HepG2 (cell line): ENCODE results near the gene TRMT1. TPM values are rescaled to one million over a fixed set of nuclear protein-coding genes. Genes with fewer than 3 reads are reported as not detected.

Experiments
- AGO1 ChIP-seq: fragments of 200-400 bp; formaldehyde crosslinking; IDR thresholded peaks from 2 replicates; pipeline ENCODE4 v1.6.1; 2017; ENCODE audit warnings: mild to moderate bottlenecking, low read depth, low read length, moderate library complexity; ENCODE audit not compliant: poor library complexity, severe bottlenecking
- CENPT ChIP-seq: sonication (generic); formaldehyde crosslinking; IDR thresholded peaks from 2 replicates; pipeline ENCODE4 v1.8.0; 2022; ENCODE audit warnings: low read depth, mild to moderate bottlenecking, moderate library complexity, missing genetic modification reagents
- ERF ChIP-seq: IDR thresholded peaks from 2 replicates; pipeline ENCODE4 v1.6.1; 2018; ENCODE audit warnings: missing biosample characterization, missing genetic modification reagents
- FOXJ3 ChIP-seq: sonication (generic); formaldehyde crosslinking; IDR thresholded peaks from 2 replicates; pipeline ENCODE4 v1.4.0; 2020; ENCODE audit warnings: missing genetic modification reagents, mild to moderate bottlenecking, borderline replicate concordance
- FOXO1 ChIP-seq: sonication (generic); formaldehyde crosslinking; IDR thresholded peaks from 2 replicates; pipeline ENCODE4 v1.4.0; 2020; ENCODE audit warnings: missing genetic modification reagents
- KDM4B ChIP-seq: sonication (generic); formaldehyde crosslinking; IDR thresholded peaks from 2 replicates; pipeline ENCODE4 v1.4.0; 2020; ENCODE audit warnings: missing genetic modification reagents
- NFKBIZ ChIP-seq: IDR thresholded peaks from 2 replicates; pipeline ENCODE4 v1.6.1; 2018; ENCODE audit warnings: missing genetic modification reagents, missing compliant biosample characterization
- NR2C2 ChIP-seq: sonication (generic); formaldehyde crosslinking; IDR thresholded peaks from 2 replicates; pipeline ENCODE4 v1.4.0; 2020; ENCODE audit warnings: missing genetic modification reagents, mild to moderate bottlenecking, moderate library complexity, borderline replicate concordance
- PHF21A ChIP-seq: sonication (generic); formaldehyde crosslinking; IDR thresholded peaks from 2 replicates; pipeline ENCODE4 v1.5.0; 2020; ENCODE audit warnings: mild to moderate bottlenecking, missing genetic modification reagents
- POGZ ChIP-seq: sonication (generic); formaldehyde crosslinking; IDR thresholded peaks from 2 replicates; pipeline ENCODE4 v1.4.0; 2020; ENCODE audit warnings: mild to moderate bottlenecking, missing genetic modification reagents
- RAD21 ChIP-seq: fragments of 450-650 bp; formaldehyde crosslinking; IDR thresholded peaks from 2 replicates; pipeline ENCODE4 v1.5.0; 2020; ENCODE audit warnings: mild to moderate bottlenecking
- SMAD1 ChIP-seq: sonication (generic); formaldehyde crosslinking; IDR thresholded peaks from 2 replicates; pipeline ENCODE4 v1.4.0; 2020; ENCODE audit warnings: missing genetic modification reagents, low read depth, mild to moderate bottlenecking, borderline replicate concordance
- SNAI1 ChIP-seq: sonication (generic); formaldehyde crosslinking; IDR thresholded peaks from 2 replicates; pipeline ENCODE4 v1.5.0; 2020; ENCODE audit warnings: mild to moderate bottlenecking, missing genetic modification reagents, borderline replicate concordance
- TSC22D2 ChIP-seq: sonication (generic); formaldehyde crosslinking; IDR thresholded peaks from 2 replicates; pipeline ENCODE4 v1.5.1; 2020; ENCODE audit warnings: missing genetic modification reagents, mild to moderate bottlenecking, borderline replicate concordance
- ZNF296 ChIP-seq: sonication (generic); formaldehyde crosslinking; conservative IDR thresholded peaks from 2 replicates; pipeline ENCODE4 v1.5.0; 2020; ENCODE audit warnings: mild to moderate bottlenecking, missing genetic modification reagents
- ZNF350 ChIP-seq: sonication (generic); formaldehyde crosslinking; IDR thresholded peaks from 2 replicates; pipeline ENCODE4 v1.4.0; 2020; ENCODE audit warnings: mild to moderate bottlenecking, low read depth, missing genetic modification reagents, borderline replicate concordance
- ZNF569 ChIP-seq: sonication (generic); formaldehyde crosslinking; IDR thresholded peaks from 2 replicates; pipeline ENCODE4 v1.5.0; 2020; ENCODE audit warnings: mild to moderate bottlenecking, missing genetic modification reagents, moderate library complexity, borderline replicate concordance
- ZNF615 ChIP-seq: sonication (generic); formaldehyde crosslinking; IDR thresholded peaks from 2 replicates; pipeline ENCODE4 v1.5.0; 2020; ENCODE audit warnings: mild to moderate bottlenecking, missing genetic modification reagents, borderline replicate concordance
- ZNF781 ChIP-seq: sonication (generic); formaldehyde crosslinking; IDR thresholded peaks from 2 replicates; pipeline ENCODE4 v1.5.1; 2020; ENCODE audit warnings: borderline replicate concordance, mild to moderate bottlenecking, missing genetic modification reagents; ENCODE audit errors: not compliant biosample characterization
- polyA plus RNA-seq, 8 experiments: library from polyadenylated mRNA; depleted of rRNA in 3 of 8; stranded (reverse) in 7 of 8; unstranded in 1 of 8; fragments of >200 nt; fragmentation: Illumina TruSeq in 4 of 8; extraction: Trizol in 4 of 8; gene quantifications; 2 replicates each; pipeline versions ENCODE4 v1.2.1 to v1.2.3, GENCODE V29; 2011 to 2016; ENCODE audit warnings: low read depth in 4 of 8, missing spikeins in 1 of 8, mixed read lengths in 1 of 8; ENCODE audit not compliant: insufficient read depth in 1 of 8
- total RNA-seq, 5 experiments: library from RNA; depleted of rRNA; stranded (reverse); fragments of >200 nt; fragmentation: Illumina TruSeq; extraction: Trizol; gene quantifications; 2 replicates each; pipeline ENCODE4 v1.2.3, GENCODE V29; 2016; ENCODE audit warnings: low read depth in 1 of 5
- TF ChIP-seq, protein P1 (sequence below): sonication (generic); formaldehyde crosslinking; IDR thresholded peaks from 2 replicates; pipeline ENCODE4 v1.5.1; 2020; ENCODE audit warnings: mild to moderate bottlenecking, moderate library complexity, missing genetic modification reagents
- TF ChIP-seq, protein P2 (sequence below): sonication (generic); formaldehyde crosslinking; IDR thresholded peaks from 2 replicates; pipeline ENCODE4 v1.4.0; 2020; ENCODE audit warnings: missing genetic modification reagents, borderline replicate concordance
- TF ChIP-seq, protein P3 (sequence below): IDR thresholded peaks from 2 replicates; pipeline ENCODE4 v1.6.1; 2016; ENCODE audit warnings: low read depth

TRMT1 gene
- total and polyA plus RNA-seq, 2 of the 13 experiments (the other 11 are each of a cell fraction or from before 2014, with no cell fraction given) = 35.5 to 44.1 TPM

DNA sequence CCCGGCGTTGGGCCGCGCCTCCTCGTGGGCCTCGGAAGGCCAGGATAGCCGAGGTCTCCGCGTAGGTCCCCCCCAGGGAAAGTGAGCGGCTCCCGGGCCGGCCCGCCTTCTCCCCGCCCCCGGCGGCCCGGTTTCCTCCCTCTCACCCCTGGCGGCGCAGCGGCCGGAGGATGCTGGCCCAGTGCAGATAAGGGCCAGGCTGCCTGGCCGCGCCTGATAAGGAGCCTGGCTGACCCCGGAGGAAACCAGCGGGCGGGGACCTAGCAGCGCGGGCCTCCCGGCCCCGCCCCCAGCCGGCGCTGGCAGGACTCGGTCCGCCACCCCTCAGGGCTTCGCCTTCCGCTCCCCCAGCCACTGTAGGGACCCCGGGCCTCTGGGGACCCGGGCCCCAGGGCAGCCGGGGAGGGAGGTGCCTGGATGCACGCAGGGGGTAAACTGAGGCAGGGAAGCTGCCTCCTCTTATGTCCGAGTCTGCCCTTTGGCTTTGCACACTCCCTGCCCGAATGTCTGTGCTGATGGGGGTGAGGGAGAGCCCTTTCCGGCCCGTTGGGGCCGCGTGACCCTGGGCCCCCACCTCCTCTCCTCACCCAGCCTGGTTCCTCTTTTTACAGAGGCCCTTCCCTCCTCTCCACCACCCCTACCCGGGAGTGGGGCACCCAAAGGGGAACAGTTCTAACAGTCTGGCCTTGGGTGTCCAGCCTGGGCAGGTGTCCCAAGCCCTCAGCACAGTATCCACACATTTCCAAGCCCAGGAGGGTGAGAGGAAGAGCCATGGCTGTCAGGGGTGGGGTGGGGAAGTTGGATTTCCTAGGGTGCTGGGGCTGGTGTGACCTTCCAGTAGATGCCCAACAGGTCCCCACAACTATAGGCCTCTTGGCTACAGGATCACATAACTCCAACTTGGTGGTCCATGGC, 13.6 kb downstream of the TRMT1 start, which contains the start of gene LYL1 (continued):
- TF ChIP-seq POGZ (CRISPR knock-in tag) (no peak), ZNF569 (no peak), CENPT (no peak), PHF21A (CRISPR knock-in tag) (peak; percentile 40; the same call in 1 of the 2 replicates), NFKBIZ (CRISPR knock-in tag) (no peak), FOXJ3 (CRISPR knock-in tag) (no peak), ZNF615 (CRISPR knock-in tag) (no peak), TSC22D2 (no peak), NR2C2 (CRISPR knock-in tag) (no peak), ZNF296 (CRISPR knock-in tag) (no peak), RAD21 (CRISPR knock-in tag) (peak; percentile 60), AGO1 (peak; percentile 62), ERF (CRISPR knock-in tag) (no peak), FOXO1 (CRISPR knock-in tag) (no peak), SNAI1 (no peak), KDM4B (CRISPR knock-in tag) (no peak), ZNF781 (CRISPR knock-in tag) (no peak), SMAD1 (CRISPR knock-in tag) (no peak), ZNF350 (no peak)
- TF ChIP-seq, protein P1, sequence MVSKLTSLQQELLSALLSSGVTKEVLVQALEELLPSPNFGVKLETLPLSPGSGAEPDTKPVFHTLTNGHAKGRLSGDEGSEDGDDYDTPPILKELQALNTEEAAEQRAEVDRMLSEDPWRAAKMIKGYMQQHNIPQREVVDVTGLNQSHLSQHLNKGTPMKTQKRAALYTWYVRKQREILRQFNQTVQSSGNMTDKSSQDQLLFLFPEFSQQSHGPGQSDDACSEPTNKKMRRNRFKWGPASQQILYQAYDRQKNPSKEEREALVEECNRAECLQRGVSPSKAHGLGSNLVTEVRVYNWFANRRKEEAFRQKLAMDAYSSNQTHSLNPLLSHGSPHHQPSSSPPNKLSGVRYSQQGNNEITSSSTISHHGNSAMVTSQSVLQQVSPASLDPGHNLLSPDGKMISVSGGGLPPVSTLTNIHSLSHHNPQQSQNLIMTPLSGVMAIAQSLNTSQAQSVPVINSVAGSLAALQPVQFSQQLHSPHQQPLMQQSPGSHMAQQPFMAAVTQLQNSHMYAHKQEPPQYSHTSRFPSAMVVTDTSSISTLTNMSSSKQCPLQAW (CRISPR knock-in tag) = no peak
- TF ChIP-seq, protein P2, sequence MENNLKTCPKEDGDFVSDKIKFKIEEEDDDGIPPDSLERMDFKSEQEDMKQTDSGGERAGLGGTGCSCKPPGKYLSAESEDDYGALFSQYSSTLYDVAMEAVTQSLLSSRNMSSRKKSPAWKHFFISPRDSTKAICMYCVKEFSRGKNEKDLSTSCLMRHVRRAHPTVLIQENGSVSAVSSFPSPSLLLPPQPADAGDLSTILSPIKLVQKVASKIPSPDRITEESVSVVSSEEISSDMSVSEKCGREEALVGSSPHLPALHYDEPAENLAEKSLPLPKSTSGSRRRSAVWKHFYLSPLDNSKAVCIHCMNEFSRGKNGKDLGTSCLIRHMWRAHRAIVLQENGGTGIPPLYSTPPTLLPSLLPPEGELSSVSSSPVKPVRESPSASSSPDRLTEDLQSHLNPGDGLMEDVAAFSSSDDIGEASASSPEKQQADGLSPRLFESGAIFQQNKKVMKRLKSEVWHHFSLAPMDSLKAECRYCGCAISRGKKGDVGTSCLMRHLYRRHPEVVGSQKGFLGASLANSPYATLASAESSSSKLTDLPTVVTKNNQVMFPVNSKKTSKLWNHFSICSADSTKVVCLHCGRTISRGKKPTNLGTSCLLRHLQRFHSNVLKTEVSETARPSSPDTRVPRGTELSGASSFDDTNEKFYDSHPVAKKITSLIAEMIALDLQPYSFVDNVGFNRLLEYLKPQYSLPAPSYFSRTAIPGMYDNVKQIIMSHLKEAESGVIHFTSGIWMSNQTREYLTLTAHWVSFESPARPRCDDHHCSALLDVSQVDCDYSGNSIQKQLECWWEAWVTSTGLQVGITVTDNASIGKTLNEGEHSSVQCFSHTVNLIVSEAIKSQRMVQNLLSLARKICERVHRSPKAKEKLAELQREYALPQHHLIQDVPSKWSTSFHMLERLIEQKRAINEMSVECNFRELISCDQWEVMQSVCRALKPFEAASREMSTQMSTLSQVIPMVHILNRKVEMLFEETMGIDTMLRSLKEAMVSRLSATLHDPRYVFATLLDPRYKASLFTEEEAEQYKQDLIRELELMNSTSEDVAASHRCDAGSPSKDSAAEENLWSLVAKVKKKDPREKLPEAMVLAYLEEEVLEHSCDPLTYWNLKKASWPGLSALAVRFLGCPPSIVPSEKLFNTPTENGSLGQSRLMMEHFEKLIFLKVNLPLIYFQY (CRISPR knock-in tag) = peak; percentile 74; the same call in 1 of the 2 replicates
- TF ChIP-seq, protein P3, sequence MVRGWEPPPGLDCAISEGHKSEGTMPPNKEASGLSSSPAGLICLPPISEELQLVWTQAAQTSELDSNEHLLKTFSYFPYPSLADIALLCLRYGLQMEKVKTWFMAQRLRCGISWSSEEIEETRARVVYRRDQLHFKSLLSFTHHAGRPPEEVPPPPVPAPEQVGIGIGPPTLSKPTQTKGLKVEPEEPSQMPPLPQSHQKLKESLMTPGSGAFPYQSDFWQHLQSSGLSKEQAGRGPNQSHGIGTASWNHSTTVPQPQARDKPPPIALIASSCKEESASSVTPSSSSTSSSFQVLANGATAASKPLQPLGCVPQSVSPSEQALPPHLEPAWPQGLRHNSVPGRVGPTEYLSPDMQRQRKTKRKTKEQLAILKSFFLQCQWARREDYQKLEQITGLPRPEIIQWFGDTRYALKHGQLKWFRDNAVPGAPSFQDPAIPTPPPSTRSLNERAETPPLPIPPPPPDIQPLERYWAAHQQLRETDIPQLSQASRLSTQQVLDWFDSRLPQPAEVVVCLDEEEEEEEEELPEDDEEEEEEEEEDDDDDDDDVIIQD (CRISPR knock-in tag) = no peak
